Osteoblast (primary cell): ENCODE data around the gene SMAD3. TPM values are rescaled to one million over a fixed set of nuclear protein-coding genes. Genes with fewer than 3 reads are reported as not detected.
A peak's percentile ranks its signal among the peaks of the same experiment; 100 is the strongest.

ENCODE experiments used
- DNase-seq: peaks from one replicate; pipeline ENCODE4 v3.0.0; 2011; ENCODE audit warnings: low spot score, mixed read lengths; ENCODE audit not compliant: insufficient read length; ENCODE audit errors: missing footprints
- H2AFZ ChIP-seq: 2 replicates; pipeline ENCODE4 v1.6.0; 2011; ENCODE audit warnings: mild to moderate bottlenecking, low read length
- H3K27ac ChIP-seq: 2 replicates; pipeline ENCODE4 v1.5.1; 2011; ENCODE audit warnings: mild to moderate bottlenecking, low read depth, low read length, moderate library complexity
- H3K27me3 ChIP-seq: 2 replicates; pipeline ENCODE4 v1.6.0; 2012; ENCODE audit warnings: mild to moderate bottlenecking, control low read depth, inconsistent platforms, low read length, moderate library complexity; ENCODE audit not compliant: insufficient read depth
- H3K36me3 ChIP-seq: 2 replicates; pipeline ENCODE4 v1.5.1; 2011; ENCODE audit warnings: mild to moderate bottlenecking, low read length, control low read depth, moderate library complexity; ENCODE audit not compliant: insufficient read depth
- H3K4me1 ChIP-seq: 2 replicates; pipeline ENCODE4 v1.5.1; 2011; ENCODE audit warnings: mild to moderate bottlenecking, low read length, control low read depth, moderate library complexity; ENCODE audit not compliant: insufficient read depth
- H3K4me2 ChIP-seq: 2 replicates; pipeline ENCODE4 v1.6.0; 2011; ENCODE audit warnings: mild to moderate bottlenecking, low read length; ENCODE audit not compliant: insufficient read depth
- H3K4me3 ChIP-seq: fragments of 200-600 bp; sonication (generic); 3 replicates; pipeline ENCODE4 v1.5.1; 2012; ENCODE audit warnings: mild to moderate bottlenecking, low read length, inconsistent platforms; ENCODE audit not compliant: insufficient read depth
- H3K79me2 ChIP-seq: 2 replicates; pipeline ENCODE4 v1.6.0; 2012; ENCODE audit warnings: mild to moderate bottlenecking, low read length, control low read depth, inconsistent platforms; ENCODE audit not compliant: insufficient read depth
- H3K9me3 ChIP-seq: 2 replicates; pipeline ENCODE4 v1.5.1; 2011; ENCODE audit warnings: low read depth, low read length, control low read depth
- H4K20me1 ChIP-seq: 2 replicates; pipeline ENCODE4 v1.6.0; 2012; ENCODE audit warnings: mild to moderate bottlenecking, low read length, control low read depth; ENCODE audit not compliant: insufficient read depth
- CTCF ChIP-seq: IDR thresholded peaks from 2 replicates; pipeline ENCODE4 v1.5.1; 2011; ENCODE audit warnings: mild to moderate bottlenecking, low read depth, low read length, moderate library complexity; ENCODE audit errors: extremely low read depth
- total RNA-seq: library from RNA; depleted of rRNA; stranded (reverse); fragments of >200 nt; gene quantifications from 2 replicates; pipeline ENCODE4 v1.2.3, GENCODE V29; 2012

SMAD3 gene
- total RNA-seq, 1 donor = 60.1 TPM

- DNase-seq = no peak
- Histone ChIP-seq H3K27ac (peak overlapping the region; percentile 54), H3K4me3 (no peak overlapping the region), H3K27me3 (no peaks in the 10 kb centered on the region), H3K9me3 (no peaks in the 10 kb centered on the region), H2AFZ (no peak overlapping the region), H3K36me3 (peaks cover 46% of the 10 kb centered on the region), H3K79me2 (peaks cover 94% of the 10 kb centered on the region), H3K4me2 (no peak overlapping the region), H4K20me1 (no peaks in the 10 kb centered on the region), H3K4me1 (peaks cover 16% of the 10 kb centered on the region)
- TF ChIP-seq CTCF = no peak
Measured at GRCh38 chr15:67158367-67158766, 93.0 kb downstream of the SMAD3 start.

- Histone ChIP-seq H3K4me2 (no peak overlapping the region), H4K20me1 (no peaks in the 10 kb centered on the region), H3K27me3 (no peaks in the 10 kb centered on the region), H3K4me1 (peaks cover 43% of the 10 kb centered on the region), H3K4me3 (no peak overlapping the region), H3K79me2 (peaks cover 91% of the 10 kb centered on the region), H3K27ac (peak overlapping the region; percentile 77), H2AFZ (no peak overlapping the region), H3K36me3 (peaks cover 38% of the 10 kb centered on the region), H3K9me3 (no peaks in the 10 kb centered on the region)
- no peak for DNase-seq
- TF ChIP-seq CTCF = no peak
Measured at GRCh38 chr15:67161412-67161811, 96.0 kb downstream of the SMAD3 start.

- peak; percentile 41 for DNase-seq
- no peak for TF ChIP-seq CTCF
- peaks cover 47% of the 10 kb centered on the region for H3K4me1 ChIP-seq
- H2AFZ ChIP-seq = no peak overlapping the region
- no peaks in the 10 kb centered on the region for H3K9me3 ChIP-seq
- H3K27me3 ChIP-seq = no peaks in the 10 kb centered on the region
- H3K79me2 ChIP-seq = peaks cover 91% of the 10 kb centered on the region
- no peak overlapping the region for H3K4me3 ChIP-seq
- H3K36me3 ChIP-seq = peaks cover 40% of the 10 kb centered on the region
- no peaks in the 10 kb centered on the region for H4K20me1 ChIP-seq
- H3K27ac ChIP-seq = peak overlapping the region; percentile 77
- H3K4me2 ChIP-seq = no peak overlapping the region
Measured at GRCh38 chr15:67161881-67162280, 96.5 kb downstream of the SMAD3 start.

GRCh38 chr15:67163180-67163579 lies 97.8 kb downstream of the SMAD3 start:
- no peak for DNase-seq
- peaks cover 54% of the 10 kb centered on the region for H3K4me1 ChIP-seq
- H3K9me3 ChIP-seq = no peaks in the 10 kb centered on the region
- no peaks in the 10 kb centered on the region for H3K27me3 ChIP-seq
- H3K27ac ChIP-seq = peak overlapping the region; percentile 99
- no peaks in the 10 kb centered on the region for H4K20me1 ChIP-seq
- no peak overlapping the region for H3K4me2 ChIP-seq
- peaks cover 40% of the 10 kb centered on the region for H3K36me3 ChIP-seq
- peaks cover 91% of the 10 kb centered on the region for H3K79me2 ChIP-seq
- no peak for TF ChIP-seq CTCF
- no peak overlapping the region for H3K4me3 ChIP-seq
- no peak overlapping the region for H2AFZ ChIP-seq
